Activated CD4-positive, alpha-beta T cell treated with anti-CD3 and anti-CD28 coated beads, Interleukin-2, amount 10 ng/mL, durations not matched to agents 7 days and 5 days (primary cell): ENCODE measurements around the gene ALMS1. TPM values are rescaled to one million over a fixed set of nuclear protein-coding genes. Genes with fewer than 3 reads are reported as not detected.
"Not testable (repeated sequence)": the region's sequence is repeated elsewhere in the genome, so short reads cannot be mapped to it uniquely, and the experiment has no call there.

Experiments used
- CTCF ChIA-PET: fragments of 350-600 bp; sonication (Branson Sonifier 250); formaldehyde crosslinking; loops from one replicate; lab custom pipeline; 2021; ENCODE audit warnings: antibody characterized with exemption; lab: Charles Lee
- POLR2A ChIA-PET: fragments of 350-600 bp; sonication (Branson Sonifier 250); formaldehyde crosslinking; loops from one replicate; lab custom pipeline; 2021; ENCODE audit warnings: antibody characterized with exemption; lab: Charles Lee
- DNase-seq: peaks from one replicate; pipeline ENCODE4 v3.0.0-alpha.2; 2020
- H3K27ac Mint-ChIP-seq: one replicate; pipeline ENCODE4 v1.8.0; 2021; ENCODE audit warnings: mild to moderate bottlenecking, moderate library complexity, mixed read lengths
- H3K27me3 Mint-ChIP-seq: one replicate; pipeline ENCODE4 v1.8.0; 2021; ENCODE audit warnings: mixed read lengths
- H3K36me3 Mint-ChIP-seq: one replicate; pipeline ENCODE4 v1.8.0; 2021; ENCODE audit warnings: low read depth, mixed read lengths
- H3K4me1 Mint-ChIP-seq: one replicate; pipeline ENCODE4 v1.8.0; 2021; ENCODE audit warnings: mixed read lengths
- H3K4me3 Mint-ChIP-seq: one replicate; pipeline ENCODE4 v1.8.0; 2021; ENCODE audit warnings: mild to moderate bottlenecking, moderate library complexity, mixed read lengths
- H3K9me3 Mint-ChIP-seq: one replicate; pipeline ENCODE4 v1.8.0; 2021; ENCODE audit warnings: mixed read lengths
- total RNA-seq, 2 experiments: library from RNA; stranded (reverse); gene quantifications; one replicate each; pipeline ENCODE4 v1.2.3, GENCODE V29; 2021

The ALMS1 gene
- total RNA-seq, 2 experiments from 2014 or later: 20.6 to 25.1 TPM

DNA sequence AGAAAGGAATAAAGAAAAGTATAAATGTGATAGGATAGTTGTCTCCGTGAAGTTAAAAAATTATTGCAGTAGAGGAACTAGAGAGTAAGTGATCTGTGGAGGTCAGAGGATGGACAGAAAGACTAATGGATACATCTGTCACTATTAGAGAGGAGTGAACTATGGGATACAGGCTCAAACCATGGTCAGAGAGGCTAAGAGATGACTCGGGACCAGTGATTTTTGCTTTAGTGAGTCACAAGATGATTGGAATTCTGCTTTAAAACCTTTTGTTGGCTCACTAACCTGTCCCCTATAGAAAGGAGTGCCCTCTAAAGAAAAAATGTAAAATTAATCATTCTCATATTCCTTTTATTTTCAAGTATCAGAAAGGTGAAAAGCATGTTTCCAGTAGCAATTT, 30.3 kb downstream of the ALMS1 start:
- ChIA-PET POLR2A (no interaction called here), CTCF (no interaction called here)
- no peak for DNase-seq
- Mint-ChIP-seq H3K36me3 (peaks cover 7% of the 10 kb centered on the region), H3K4me1 (peaks cover 3% of the 10 kb centered on the region), H3K9me3 (no peaks in the 10 kb centered on the region), H3K27me3 (no peaks in the 10 kb centered on the region), H3K4me3 (no peak overlapping the region), H3K27ac (no peak overlapping the region)

DNA sequence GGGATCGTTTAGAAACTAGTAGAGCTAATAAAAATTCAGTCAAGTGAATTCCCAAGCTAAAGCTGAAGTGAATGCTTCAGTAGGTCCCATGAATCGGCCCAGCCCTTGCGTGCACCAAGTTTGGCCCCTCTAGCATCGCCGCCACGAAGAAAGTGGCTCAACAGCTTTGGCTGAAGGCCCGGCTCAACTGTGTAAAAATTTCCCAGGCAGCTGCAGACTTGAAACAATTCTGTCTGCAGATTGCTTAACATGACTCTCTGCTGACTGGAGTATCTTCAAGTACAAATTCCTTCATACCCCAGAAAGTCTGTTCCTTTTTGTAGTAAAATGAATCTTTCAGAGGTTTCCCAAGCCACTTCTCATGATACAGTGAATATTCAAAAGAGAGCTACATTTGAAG, 32.7 kb downstream of the ALMS1 start:
- H3K36me3 Mint-ChIP-seq: peaks cover 5% of the 10 kb centered on the region
- ChIA-PET CTCF (no interaction called here), POLR2A (no interaction called here)
- H3K27me3 Mint-ChIP-seq: no peaks in the 10 kb centered on the region
- H3K4me3 Mint-ChIP-seq: no peak overlapping the region
- DNase-seq: no peak
- no peak overlapping the region for H3K27ac Mint-ChIP-seq
- H3K4me1 Mint-ChIP-seq: peaks cover 3% of the 10 kb centered on the region
- no peaks in the 10 kb centered on the region for H3K9me3 Mint-ChIP-seq

DNA sequence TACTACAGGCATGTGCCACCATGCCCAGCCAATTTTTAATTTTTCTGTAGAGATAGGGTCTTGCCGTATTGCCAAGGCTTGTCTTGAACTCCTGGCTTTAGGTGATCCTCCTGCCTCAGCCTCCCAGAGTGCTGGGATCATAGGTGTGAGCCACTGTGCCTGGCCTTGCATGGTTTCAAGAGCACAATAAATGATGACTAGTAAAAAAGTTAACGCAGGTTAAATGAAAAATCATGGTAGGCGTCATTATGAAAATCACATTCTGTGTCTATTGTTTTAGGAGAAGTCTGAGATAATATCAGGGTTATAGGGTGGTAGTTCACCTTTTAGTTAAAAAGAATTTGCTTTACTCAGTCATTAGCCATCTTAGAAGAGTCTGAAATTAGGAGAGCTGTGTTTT, 38.3 kb downstream of the ALMS1 start:
- H3K36me3 Mint-ChIP-seq: peaks cover 17% of the 10 kb centered on the region
- no peak overlapping the region for H3K27ac Mint-ChIP-seq
- ChIA-PET CTCF (no interaction called here), POLR2A (no interaction called here)
- no peaks in the 10 kb centered on the region for H3K4me1 Mint-ChIP-seq
- H3K4me3 Mint-ChIP-seq: no peak overlapping the region
- no peaks in the 10 kb centered on the region for H3K27me3 Mint-ChIP-seq
- H3K9me3 Mint-ChIP-seq: no peaks in the 10 kb centered on the region
- DNase-seq: no peak

DNA sequence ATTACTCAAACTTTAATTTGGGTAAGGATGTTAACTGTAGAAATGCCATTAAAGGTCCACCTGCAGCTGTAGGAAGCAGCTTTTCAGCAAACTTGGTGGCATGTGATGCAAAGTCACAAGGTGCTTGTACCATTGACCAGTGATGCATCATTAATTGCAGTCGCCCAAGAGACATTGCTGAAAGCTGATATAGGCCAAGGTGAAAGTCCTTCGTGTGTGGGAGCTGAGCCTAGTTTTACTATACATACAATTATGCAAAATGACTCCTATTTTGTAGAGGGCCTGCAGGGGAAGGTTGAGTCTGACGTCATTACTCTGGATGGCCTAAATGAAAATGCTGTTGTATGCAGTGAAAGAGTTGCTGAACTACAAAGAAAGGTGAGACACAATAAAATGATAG, 40.5 kb downstream of the ALMS1 start:
- CTCF ChIA-PET: interaction anchor here (1.5 kb wide), 1 partner anchor 17 kb away, joined by 3 read pairs; no protein-coding TSS in a partner anchor
- peaks cover 12% of the 10 kb centered on the region for H3K36me3 Mint-ChIP-seq
- H3K4me3 Mint-ChIP-seq: no peak overlapping the region
- H3K9me3 Mint-ChIP-seq: no peaks in the 10 kb centered on the region
- H3K27ac Mint-ChIP-seq: no peak overlapping the region
- H3K27me3 Mint-ChIP-seq: no peaks in the 10 kb centered on the region
- no peaks in the 10 kb centered on the region for H3K4me1 Mint-ChIP-seq
- POLR2A ChIA-PET: no interaction called here
- DNase-seq: no peak

- Mint-ChIP-seq H3K27me3 (no peaks in the 10 kb centered on the region), H3K36me3 (peaks cover 9% of the 10 kb centered on the region), H3K27ac (no peak overlapping the region), H3K9me3 (no peaks in the 10 kb centered on the region), H3K4me1 (no peaks in the 10 kb centered on the region), H3K4me3 (no peak overlapping the region)
- POLR2A ChIA-PET: no interaction called here
- no peak for DNase-seq
- CTCF ChIA-PET: no interaction called here
Measured at GRCh38 chr2:73436019-73436418, 50.4 kb downstream of the ALMS1 start.

DNA sequence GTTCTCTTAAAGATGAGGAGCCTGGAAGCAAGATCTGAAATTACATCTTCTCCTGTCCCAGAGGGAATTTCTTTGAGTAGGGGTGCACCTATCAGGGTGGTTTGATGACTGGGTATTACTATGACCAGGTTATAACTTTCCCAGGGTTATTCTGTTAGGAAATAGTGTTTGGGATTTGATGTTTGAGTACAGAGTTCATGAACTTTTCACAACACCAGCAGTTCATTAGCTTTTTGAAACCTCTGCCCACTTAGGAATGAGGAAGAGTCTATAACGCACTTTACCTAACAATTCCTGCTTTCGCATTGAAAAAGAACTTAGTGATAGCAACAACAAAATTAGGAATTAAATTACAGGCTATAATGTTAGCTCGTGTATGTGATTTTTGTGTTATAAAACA, 58.6 kb downstream of the ALMS1 start:
- Mint-ChIP-seq H3K36me3 (peaks cover 20% of the 10 kb centered on the region), H3K27me3 (no peaks in the 10 kb centered on the region), H3K4me1 (no peaks in the 10 kb centered on the region), H3K27ac (no peak overlapping the region), H3K9me3 (no peaks in the 10 kb centered on the region), H3K4me3 (no peak overlapping the region)
- DNase-seq: no peak
- ChIA-PET POLR2A (no interaction called here), CTCF (no interaction called here)

- Mint-ChIP-seq H3K27ac (no peak overlapping the region), H3K4me1 (no peaks in the 10 kb centered on the region), H3K4me3 (no peak overlapping the region), H3K36me3 (peaks cover 19% of the 10 kb centered on the region), H3K9me3 (no peaks in the 10 kb centered on the region), H3K27me3 (no peaks in the 10 kb centered on the region)
- ChIA-PET CTCF (no interaction called here), POLR2A (no interaction called here)
- no peak for DNase-seq
Measured at GRCh38 chr2:73448856-73449255, 63.2 kb downstream of the ALMS1 start.

- no peaks in the 10 kb centered on the region for H3K9me3 Mint-ChIP-seq
- no peak overlapping the region for H3K4me3 Mint-ChIP-seq
- CTCF ChIA-PET: no interaction called here
- H3K27me3 Mint-ChIP-seq: no peaks in the 10 kb centered on the region
- H3K4me1 Mint-ChIP-seq: no peaks in the 10 kb centered on the region
- DNase-seq: no peak
- H3K27ac Mint-ChIP-seq: no peak overlapping the region
- H3K36me3 Mint-ChIP-seq: peaks cover 19% of the 10 kb centered on the region
- POLR2A ChIA-PET: no interaction called here
Measured at GRCh38 chr2:73449404-73449803, 63.8 kb downstream of the ALMS1 start.

- Mint-ChIP-seq H3K4me3 (no peak overlapping the region), H3K27me3 (no peaks in the 10 kb centered on the region), H3K27ac (no peak overlapping the region), H3K4me1 (no peaks in the 10 kb centered on the region), H3K9me3 (no peaks in the 10 kb centered on the region), H3K36me3 (peaks cover 24% of the 10 kb centered on the region)
- CTCF ChIA-PET: no interaction called here
- POLR2A ChIA-PET: no interaction called here
- DNase-seq: no peak
Measured at GRCh38 chr2:73451263-73451972, 65.8 kb downstream of the ALMS1 start.

- H3K9me3 Mint-ChIP-seq: peaks cover 12% of the 10 kb centered on the region
- CTCF ChIA-PET: no interaction called here
- POLR2A ChIA-PET: no interaction called here
- H3K36me3 Mint-ChIP-seq: peaks cover 24% of the 10 kb centered on the region
- H3K27ac Mint-ChIP-seq: no peak overlapping the region
- no peaks in the 10 kb centered on the region for H3K4me1 Mint-ChIP-seq
- H3K4me3 Mint-ChIP-seq: no peak overlapping the region
- no peaks in the 10 kb centered on the region for H3K27me3 Mint-ChIP-seq
- no peak for DNase-seq
Measured at GRCh38 chr2:73457982-73458381, 72.3 kb downstream of the ALMS1 start.

- Mint-ChIP-seq H3K9me3 (peaks cover 13% of the 10 kb centered on the region), H3K36me3 (peaks cover 17% of the 10 kb centered on the region)
- POLR2A ChIA-PET, H3K27ac Mint-ChIP-seq, DNase-seq, H3K27me3 Mint-ChIP-seq, H3K4me1 Mint-ChIP-seq, CTCF ChIA-PET, H3K4me3 Mint-ChIP-seq: not testable (repeated sequence)
Measured at GRCh38 chr2:73462388-73462787, 76.8 kb downstream of the ALMS1 start.

DNA sequence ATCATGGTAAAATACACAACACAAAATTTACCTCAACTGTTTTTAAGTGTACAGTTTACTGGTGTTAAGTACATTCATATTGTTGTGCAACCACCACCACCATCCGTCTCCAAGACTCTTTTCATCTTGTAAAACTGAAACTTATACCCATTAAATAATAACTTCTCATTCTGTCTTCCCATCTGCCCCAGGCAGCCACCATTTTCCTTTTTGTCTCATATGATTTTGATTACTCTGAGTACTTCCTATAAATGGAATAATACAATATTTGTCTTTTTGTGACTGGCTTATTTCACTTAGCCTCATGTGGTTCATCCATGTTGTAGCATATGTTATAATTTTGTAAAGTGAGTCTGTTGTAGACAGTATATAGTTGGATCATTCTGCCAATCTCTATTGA, 82.7 kb downstream of the ALMS1 start:
- DNase-seq: no peak

DNA sequence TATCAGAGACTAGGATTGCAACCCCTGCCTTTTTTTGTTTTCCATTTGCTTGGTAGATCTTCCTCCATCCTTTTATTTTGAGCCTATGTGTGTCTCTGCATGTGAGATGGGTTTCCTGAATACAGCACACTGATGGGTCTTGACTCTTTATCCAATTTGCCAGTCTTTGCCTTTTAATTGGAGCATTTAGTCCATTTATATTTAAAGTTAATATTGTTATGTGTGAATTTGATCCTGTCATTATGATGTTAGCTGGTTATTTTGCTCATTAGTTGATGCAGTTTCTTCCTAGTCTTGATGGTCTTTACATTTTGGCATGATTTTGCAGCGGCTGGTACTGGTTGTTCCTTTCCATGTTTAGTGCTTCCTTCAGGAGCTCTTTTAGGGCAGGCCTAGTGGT, 98.2 kb downstream of the ALMS1 start:
- H3K4me1 Mint-ChIP-seq, H3K27me3 Mint-ChIP-seq, POLR2A ChIA-PET, H3K4me3 Mint-ChIP-seq, H3K27ac Mint-ChIP-seq, CTCF ChIA-PET, DNase-seq: not testable (repeated sequence)
- peaks cover 15% of the 10 kb centered on the region for H3K9me3 Mint-ChIP-seq
- H3K36me3 Mint-ChIP-seq: peaks cover 23% of the 10 kb centered on the region

More for the DNA sequence above, 82.7 kb downstream of the ALMS1 start:
- Mint-ChIP-seq H3K4me3 (no peak overlapping the region), H3K27ac (no peak overlapping the region), H3K9me3 (no peaks in the 10 kb centered on the region), H3K4me1 (no peaks in the 10 kb centered on the region), H3K36me3 (no peaks in the 10 kb centered on the region), H3K27me3 (no peaks in the 10 kb centered on the region)
- CTCF ChIA-PET: no interaction called here
- POLR2A ChIA-PET: no interaction called here

DNA sequence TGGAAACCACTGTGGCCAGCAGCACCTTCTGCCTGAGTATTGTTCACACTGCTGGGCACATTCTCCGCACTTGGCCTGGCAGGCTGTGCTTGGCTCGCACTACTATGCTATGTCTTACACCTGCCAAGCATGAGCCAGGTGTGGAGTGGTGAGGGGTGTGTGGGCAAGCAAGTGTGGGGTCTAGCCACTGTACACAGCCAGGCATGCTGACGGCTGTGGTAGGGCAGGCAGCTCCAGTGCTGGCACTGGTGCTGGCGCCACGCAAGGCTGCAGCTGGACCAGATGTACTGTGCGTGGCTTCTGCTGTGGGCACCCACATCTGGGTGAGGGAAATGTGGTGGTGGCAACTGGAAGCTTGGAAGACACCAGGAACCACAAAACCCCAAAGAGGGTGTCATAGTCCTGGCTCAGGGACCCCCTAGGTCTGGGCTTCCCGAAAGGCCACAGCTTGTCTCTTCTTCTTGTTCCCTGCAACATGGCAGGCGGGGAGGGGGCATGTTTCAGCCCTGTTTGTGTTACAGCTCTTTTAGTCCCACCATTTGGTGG, 101.5 kb downstream of the ALMS1 start:
- Mint-ChIP-seq H3K36me3 (peaks cover 34% of the 10 kb centered on the region), H3K4me1 (peaks cover 5% of the 10 kb centered on the region), H3K27me3 (no peaks in the 10 kb centered on the region), H3K27ac (no peak overlapping the region), H3K4me3 (no peak overlapping the region), H3K9me3 (peaks cover 8% of the 10 kb centered on the region)
- DNase-seq: no peak
- POLR2A ChIA-PET: no interaction called here
- CTCF ChIA-PET: no interaction called here
